Measurements from ENCODE around the gene COX20.
A peak's percentile ranks its signal among the peaks of the same experiment; 100 is the strongest.

Gene COX20

DNA sequence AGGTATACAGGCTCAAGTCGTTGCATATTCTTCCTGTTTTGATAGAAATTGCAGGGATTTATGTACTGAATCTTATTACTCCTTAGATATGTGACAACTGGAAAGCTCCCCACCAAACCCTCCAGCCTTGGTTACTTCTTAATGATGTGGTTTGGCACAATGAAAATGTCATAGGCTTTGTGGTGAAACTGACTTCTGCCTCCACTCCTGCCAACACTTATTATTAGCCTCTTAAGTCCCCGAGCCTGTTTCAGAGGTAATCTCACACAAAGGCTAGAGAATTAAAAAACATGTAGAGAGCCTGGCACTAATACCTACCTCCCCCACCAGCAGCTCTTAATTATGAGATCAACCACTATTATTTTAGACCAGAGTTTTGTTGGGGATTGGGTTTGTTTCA, 4.2 kb downstream of the COX20 start:
- TF ChIP-seq TAF1 (IDR thresholded peaks at IDR 0.05; ENCODE audit: borderline replicate concordance, insufficient read depth, low read length) (no peak), POLR2AphosphoS5 (IDR thresholded peaks at IDR 0.05; ENCODE audit: low read depth, low read length) (no peak; the same call in 1 of the 2 replicates), SIN3A (IDR thresholded peaks at IDR 0.05; ENCODE audit: borderline replicate concordance, insufficient read depth, low read length) (no peak), FOXP2 (optimal IDR thresholded peaks at IDR 0.05; ENCODE audit: borderline replicate concordance, extremely low read depth, extremely low read length, insufficient read depth) (no peak)
- TF ChIP-seq, protein P1, sequence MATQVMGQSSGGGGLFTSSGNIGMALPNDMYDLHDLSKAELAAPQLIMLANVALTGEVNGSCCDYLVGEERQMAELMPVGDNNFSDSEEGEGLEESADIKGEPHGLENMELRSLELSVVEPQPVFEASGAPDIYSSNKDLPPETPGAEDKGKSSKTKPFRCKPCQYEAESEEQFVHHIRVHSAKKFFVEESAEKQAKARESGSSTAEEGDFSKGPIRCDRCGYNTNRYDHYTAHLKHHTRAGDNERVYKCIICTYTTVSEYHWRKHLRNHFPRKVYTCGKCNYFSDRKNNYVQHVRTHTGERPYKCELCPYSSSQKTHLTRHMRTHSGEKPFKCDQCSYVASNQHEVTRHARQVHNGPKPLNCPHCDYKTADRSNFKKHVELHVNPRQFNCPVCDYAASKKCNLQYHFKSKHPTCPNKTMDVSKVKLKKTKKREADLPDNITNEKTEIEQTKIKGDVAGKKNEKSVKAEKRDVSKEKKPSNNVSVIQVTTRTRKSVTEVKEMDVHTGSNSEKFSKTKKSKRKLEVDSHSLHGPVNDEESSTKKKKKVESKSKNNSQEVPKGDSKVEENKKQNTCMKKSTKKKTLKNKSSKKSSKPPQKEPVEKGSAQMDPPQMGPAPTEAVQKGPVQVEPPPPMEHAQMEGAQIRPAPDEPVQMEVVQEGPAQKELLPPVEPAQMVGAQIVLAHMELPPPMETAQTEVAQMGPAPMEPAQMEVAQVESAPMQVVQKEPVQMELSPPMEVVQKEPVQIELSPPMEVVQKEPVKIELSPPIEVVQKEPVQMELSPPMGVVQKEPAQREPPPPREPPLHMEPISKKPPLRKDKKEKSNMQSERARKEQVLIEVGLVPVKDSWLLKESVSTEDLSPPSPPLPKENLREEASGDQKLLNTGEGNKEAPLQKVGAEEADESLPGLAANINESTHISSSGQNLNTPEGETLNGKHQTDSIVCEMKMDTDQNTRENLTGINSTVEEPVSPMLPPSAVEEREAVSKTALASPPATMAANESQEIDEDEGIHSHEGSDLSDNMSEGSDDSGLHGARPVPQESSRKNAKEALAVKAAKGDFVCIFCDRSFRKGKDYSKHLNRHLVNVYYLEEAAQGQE (IDR thresholded peaks at IDR 0.05; ENCODE audit: insufficient read depth in 1 of 2, low read depth in 2 of 2, low read length in 2 of 2), result no peak

DNA sequence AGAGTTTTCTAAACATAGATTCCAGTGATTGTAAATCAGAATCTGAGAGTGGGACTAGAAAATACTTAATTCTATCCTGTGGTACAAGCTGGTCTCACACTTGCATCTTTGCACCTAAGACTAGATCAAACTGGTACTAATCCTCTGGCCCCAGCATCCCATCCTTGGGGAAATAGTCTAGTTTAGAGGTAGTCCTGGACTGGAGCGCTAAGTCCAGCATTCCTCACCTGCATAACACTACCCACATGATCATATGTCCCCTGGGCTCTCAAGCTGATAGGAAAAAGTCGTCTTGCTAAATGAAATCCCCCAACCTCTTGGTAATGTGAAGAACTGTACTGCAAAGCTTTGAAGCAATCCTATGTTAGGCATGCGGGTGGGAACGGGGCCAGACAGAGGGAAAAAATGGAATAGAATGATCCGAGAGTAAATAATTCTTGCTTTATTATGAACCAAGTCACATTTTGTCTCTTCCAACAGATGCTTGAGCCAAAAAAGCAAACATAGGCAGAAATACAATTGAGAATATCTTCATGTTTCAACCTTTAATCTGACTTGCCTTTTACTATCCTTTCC, 4.8 kb downstream of the COX20 start:
- TF ChIP-seq POLR2AphosphoS5 (IDR thresholded peaks at IDR 0.05; ENCODE audit: low read depth, low read length), result peak; percentile 29; the same call in 1 of the 2 replicates
- no peak for TF ChIP-seq TAF1 (IDR thresholded peaks at IDR 0.05; ENCODE audit: borderline replicate concordance, insufficient read depth, low read length)
- no peak for TF ChIP-seq SIN3A (IDR thresholded peaks at IDR 0.05; ENCODE audit: borderline replicate concordance, insufficient read depth, low read length)

DNA sequence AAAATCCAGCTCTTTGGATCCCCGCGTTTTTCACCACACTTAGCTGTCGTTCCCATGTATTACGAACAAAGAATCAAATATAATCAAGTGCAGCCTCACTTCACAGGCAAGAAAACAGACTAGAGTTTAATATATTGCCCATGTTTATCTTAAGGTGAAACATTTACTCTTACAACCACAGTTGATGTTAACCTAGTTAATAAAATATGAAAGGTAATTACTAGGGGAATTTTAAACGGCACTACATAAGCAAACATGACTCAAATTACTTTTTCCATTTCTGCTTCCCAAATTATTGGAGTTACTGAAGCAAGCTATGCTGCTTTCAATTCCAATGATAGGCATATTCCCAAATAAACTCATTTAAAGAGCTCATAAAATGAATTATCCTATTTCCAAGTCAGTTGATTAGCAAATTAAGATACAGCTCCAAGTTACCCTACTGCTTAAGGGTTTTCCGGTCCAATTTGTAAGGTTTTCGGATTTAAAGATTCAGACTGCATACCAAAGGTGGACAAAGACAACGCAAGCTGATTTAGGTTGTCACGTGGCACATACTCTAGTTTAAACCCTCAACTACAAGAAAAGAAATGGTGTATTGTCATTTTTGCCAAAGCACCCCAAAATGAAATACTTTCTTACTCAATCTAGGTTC, 5.9 kb downstream of the COX20 start:
- TF ChIP-seq, protein P1 (IDR thresholded peaks at IDR 0.05; ENCODE audit: insufficient read depth in 1 of 2, low read depth in 2 of 2, low read length in 2 of 2), result no peak
- TF ChIP-seq TAF1 (IDR thresholded peaks at IDR 0.05; ENCODE audit: borderline replicate concordance, insufficient read depth, low read length), result no peak
- TF ChIP-seq FOXP2 (optimal IDR thresholded peaks at IDR 0.05; ENCODE audit: borderline replicate concordance, extremely low read depth, extremely low read length, insufficient read depth), result no peak
- TF ChIP-seq SIN3A (IDR thresholded peaks at IDR 0.05; ENCODE audit: borderline replicate concordance, insufficient read depth, low read length), result no peak
- no peak; the same call in none of the 2 replicates for TF ChIP-seq POLR2AphosphoS5 (IDR thresholded peaks at IDR 0.05; ENCODE audit: low read depth, low read length)

DNA sequence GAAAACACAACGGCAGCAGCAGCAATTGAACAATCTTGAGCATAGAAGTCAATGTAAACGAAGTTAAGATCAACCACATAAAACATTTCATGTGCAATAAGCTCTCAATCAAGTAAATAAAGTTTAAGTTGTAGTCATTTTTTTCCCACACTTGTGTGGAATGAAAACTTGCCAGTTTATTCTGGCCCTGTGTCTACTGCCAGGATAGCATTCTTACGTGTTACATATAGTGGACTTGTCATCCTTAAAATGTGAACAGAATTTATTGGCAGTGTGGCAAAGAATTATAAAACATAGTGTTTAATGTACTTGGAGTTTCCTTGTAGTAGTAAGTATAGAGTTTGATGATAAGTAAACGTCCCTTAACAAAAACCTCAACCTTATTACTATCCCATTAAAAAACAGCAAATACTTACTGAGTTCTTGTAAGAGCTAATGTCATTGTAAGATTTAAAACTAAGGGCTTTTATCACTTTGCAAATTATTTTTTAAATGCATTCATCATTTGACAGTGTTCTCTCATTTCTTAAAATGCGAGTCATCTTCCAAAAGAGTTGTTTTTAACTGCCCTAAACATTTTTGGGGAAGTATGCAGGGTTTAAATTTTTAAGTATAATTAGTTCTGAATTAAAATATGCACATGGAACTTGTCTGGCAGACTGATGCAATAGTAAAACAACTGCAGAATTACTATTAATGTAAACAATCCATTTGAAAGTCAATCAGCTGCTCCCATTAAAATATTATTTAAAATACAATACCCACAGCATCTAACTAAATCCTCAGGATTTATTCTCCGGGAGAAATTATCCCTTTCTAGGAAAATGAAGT, 7.9 kb downstream of the COX20 start:
- TF ChIP-seq FOXP2 (optimal IDR thresholded peaks at IDR 0.05; ENCODE audit: borderline replicate concordance, extremely low read depth, extremely low read length, insufficient read depth) (no peak), TAF1 (IDR thresholded peaks at IDR 0.05; ENCODE audit: borderline replicate concordance, insufficient read depth, low read length) (no peak), SIN3A (IDR thresholded peaks at IDR 0.05; ENCODE audit: borderline replicate concordance, insufficient read depth, low read length) (no peak), POLR2AphosphoS5 (IDR thresholded peaks at IDR 0.05; ENCODE audit: low read depth, low read length) (no peak)
- TF ChIP-seq, protein P1 (IDR thresholded peaks at IDR 0.05; ENCODE audit: insufficient read depth in 1 of 2, low read depth in 2 of 2, low read length in 2 of 2), result no peak
